Mesodermal cell (in vitro differentiated cells): ENCODE results near the gene DLGAP4.

Experiments
- H3K27ac ChIP-seq: 2 replicates; pipeline ENCODE4 v1.7.0; 2013; ENCODE audit warnings: mild to moderate bottlenecking, low read depth, low read length, moderate library complexity; ENCODE audit not compliant: severe bottlenecking
- H3K36me3 ChIP-seq: 2 replicates; pipeline ENCODE4 v1.7.1; 2013; ENCODE audit warnings: mild to moderate bottlenecking, low read length, moderate library complexity; ENCODE audit not compliant: control insufficient read depth, insufficient read depth
- H3K4me1 ChIP-seq: one replicate; pipeline ENCODE4 v1.7.1; 2013; ENCODE audit warnings: mild to moderate bottlenecking, low read length; ENCODE audit not compliant: insufficient read depth, control insufficient read depth, poor library complexity, severe bottlenecking
- H3K4me3 ChIP-seq: 2 replicates; pipeline ENCODE4 v1.7.0; 2013; ENCODE audit warnings: low read length, control low read depth, mild to moderate bottlenecking; ENCODE audit not compliant: insufficient read depth, poor library complexity, severe bottlenecking; ENCODE audit errors: extremely low read depth
- H3K9me3 ChIP-seq: 2 replicates; pipeline ENCODE4 v1.7.1; 2013; ENCODE audit warnings: mild to moderate bottlenecking, low read length, moderate library complexity; ENCODE audit not compliant: control insufficient read depth
- WGBS, 2 experiments: methylation state at CpG; one replicate each; pipeline ENCODE4 v1.1.5; 2013; ENCODE audit warnings: missing lambda C conversion rate in 2 of 2; ENCODE audit not compliant: insufficient coverage in 2 of 2; 5-methylcytosine and 5-hydroxymethylcytosine counted together

Gene DLGAP4

DNA sequence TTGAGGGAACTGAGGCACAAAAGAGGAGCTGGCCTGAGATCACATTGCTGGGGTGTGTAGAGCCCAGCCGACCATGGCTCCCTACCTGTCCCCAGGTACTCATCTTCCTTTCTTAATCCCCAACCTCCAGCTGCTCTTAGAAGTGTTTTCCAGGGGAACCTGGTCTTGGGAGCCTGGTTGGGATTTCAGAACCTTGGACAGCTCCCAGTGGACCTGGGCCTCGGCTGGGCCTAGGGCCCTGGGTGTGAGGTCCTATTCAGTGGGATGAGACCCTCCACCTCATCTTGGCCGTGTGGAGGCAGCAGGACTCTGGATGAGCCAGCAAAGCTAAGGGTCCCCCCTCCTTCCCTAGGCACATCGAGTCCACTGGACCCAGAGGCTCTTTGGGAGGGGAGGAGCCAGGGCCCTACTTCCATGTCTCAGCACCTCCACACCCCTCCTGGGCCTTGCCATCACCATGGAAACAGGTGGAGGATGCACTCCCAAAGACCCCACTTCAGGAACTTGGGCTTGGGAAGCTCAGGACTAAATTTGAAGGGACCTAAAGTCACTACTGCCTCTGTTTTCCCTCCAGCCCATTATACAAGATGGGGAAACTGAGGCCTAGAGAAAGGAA lies 38.5 kb downstream of the DLGAP4 start:
- Histone ChIP-seq H3K9me3 (no peaks in the 10 kb centered on the region), H3K4me1 (no peaks in the 10 kb centered on the region), H3K27ac (no peak overlapping the region), H3K36me3 (no peaks in the 10 kb centered on the region), H3K4me3 (no peak overlapping the region)
- 0 to 29% methylated on average over 2 to 3 of the region's 4 CpGs for WGBS, 2 experiments

DNA sequence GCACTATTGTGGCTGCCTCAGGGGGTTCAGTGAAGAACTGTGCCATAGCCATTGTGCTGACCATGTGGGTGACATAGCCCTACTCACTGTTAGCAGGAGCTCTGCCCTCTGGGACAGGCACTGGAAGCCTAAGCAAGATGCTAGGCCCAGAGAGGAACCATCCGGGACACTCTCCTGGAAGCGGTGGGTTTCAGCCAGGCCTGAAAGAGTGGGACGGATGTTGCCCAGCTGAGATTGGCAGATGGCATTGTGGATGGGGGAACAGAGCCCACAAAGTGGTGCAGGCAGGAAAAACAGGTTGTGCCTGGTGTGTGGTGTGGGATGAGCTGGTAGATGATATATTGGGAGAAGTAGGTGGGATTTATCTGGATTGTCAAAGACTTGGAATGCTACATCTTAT lies 40.1 kb downstream of the DLGAP4 start:
- Histone ChIP-seq H3K36me3 (no peaks in the 10 kb centered on the region), H3K27ac (no peak overlapping the region), H3K9me3 (no peaks in the 10 kb centered on the region), H3K4me1 (no peaks in the 10 kb centered on the region), H3K4me3 (no peak overlapping the region)
- WGBS, 2 experiments: 85 to 93% methylated on average over 3 of the region's 3 CpGs

DNA sequence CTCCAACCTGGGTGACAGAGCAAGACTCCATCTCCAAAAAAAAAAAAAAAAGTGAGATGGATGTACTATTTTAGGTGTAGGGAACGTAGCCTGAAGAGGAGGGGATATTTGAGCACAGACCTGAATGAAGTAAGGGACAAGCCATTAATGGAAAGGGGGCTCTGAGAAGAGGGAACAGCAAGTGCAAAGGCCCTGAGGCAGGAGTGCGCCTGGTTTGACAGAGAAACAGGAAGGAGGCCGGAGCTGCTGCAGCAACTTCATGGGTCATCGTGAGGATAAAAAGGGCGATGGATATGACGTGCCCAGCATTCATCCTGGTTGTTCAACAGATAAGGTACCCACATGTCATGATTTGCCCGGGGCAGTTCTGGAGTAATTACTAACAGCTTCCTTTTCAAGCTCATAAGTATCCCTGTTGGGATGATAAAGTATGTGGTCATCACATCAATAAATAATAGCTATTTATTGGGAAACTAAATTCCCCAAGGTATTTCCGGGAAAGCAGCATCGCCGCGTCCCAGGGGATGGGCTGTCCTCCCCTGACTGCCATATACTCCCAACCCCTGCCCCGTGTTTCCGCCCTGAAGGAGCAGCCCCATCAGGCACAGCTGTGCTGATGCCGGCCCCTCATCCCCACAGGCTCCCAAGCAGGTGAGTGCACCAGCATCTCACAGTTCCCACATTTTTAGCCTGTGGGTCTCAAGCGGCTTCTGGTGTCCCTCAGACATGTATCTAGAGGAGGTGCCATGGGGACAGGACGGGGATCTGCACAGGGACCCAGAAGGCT lies 43.4 kb downstream of the DLGAP4 start:
- WGBS, 2 experiments: 92 to 93% methylated on average over 12 to 14 of the region's 16 CpGs
- Histone ChIP-seq H3K36me3 (no peaks in the 10 kb centered on the region), H3K4me1 (no peaks in the 10 kb centered on the region), H3K4me3 (no peak overlapping the region), H3K9me3 (no peaks in the 10 kb centered on the region), H3K27ac (no peak overlapping the region)

DNA sequence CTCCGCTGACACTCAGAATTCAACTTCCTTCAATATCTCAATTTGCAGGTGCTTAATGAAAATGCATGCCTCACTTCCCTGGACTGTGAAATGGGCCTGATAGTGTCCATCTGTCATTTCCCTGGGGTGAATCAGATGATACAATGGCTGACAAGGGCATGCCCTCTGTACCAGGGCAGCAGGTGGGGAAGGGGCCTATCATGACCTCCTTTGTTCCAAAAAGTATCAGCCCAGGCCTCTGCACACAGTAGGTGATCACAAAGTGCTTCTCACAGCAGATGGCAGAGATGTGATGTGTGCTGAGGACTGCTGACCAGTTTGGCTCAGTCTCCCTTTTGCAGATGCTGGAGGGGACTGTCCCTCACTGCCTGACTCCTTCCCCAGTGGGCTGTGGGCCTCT lies 44.3 kb downstream of the DLGAP4 start:
- no peak overlapping the region for H3K27ac ChIP-seq
- 100% methylated on average over 1 of the region's 1 CpG for WGBS, 2 experiments
- no peaks in the 10 kb centered on the region for H3K9me3 ChIP-seq
- no peak overlapping the region for H3K4me3 ChIP-seq
- H3K36me3 ChIP-seq: no peaks in the 10 kb centered on the region
- H3K4me1 ChIP-seq: no peaks in the 10 kb centered on the region

DNA sequence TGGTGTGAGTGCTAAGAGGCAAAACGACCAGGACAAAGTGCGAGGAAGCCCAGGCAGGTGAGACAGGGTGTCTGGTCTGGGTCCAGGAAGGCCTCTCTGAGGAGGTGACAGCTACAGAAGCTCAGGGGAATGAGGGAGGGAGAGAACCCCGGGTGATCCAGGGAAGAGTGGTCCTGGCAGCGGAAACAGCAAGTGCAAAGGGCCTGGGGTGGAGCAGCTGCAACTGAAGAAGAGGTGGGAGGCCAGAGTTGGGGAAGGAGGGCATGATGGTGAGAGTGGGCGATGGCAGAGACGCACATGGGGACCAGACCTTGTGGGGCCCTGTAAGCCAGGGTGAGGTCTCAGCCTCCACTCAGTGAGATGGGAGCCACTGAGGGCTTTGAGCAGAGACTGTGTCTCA lies 45.8 kb downstream of the DLGAP4 start:
- no peak overlapping the region for H3K4me3 ChIP-seq
- H3K4me1 ChIP-seq: no peaks in the 10 kb centered on the region
- no peak overlapping the region for H3K27ac ChIP-seq
- H3K36me3 ChIP-seq: no peaks in the 10 kb centered on the region
- WGBS, 2 experiments: 82 to 89% methylated on average over 5 to 6 of the region's 6 CpGs
- H3K9me3 ChIP-seq: no peaks in the 10 kb centered on the region

DNA sequence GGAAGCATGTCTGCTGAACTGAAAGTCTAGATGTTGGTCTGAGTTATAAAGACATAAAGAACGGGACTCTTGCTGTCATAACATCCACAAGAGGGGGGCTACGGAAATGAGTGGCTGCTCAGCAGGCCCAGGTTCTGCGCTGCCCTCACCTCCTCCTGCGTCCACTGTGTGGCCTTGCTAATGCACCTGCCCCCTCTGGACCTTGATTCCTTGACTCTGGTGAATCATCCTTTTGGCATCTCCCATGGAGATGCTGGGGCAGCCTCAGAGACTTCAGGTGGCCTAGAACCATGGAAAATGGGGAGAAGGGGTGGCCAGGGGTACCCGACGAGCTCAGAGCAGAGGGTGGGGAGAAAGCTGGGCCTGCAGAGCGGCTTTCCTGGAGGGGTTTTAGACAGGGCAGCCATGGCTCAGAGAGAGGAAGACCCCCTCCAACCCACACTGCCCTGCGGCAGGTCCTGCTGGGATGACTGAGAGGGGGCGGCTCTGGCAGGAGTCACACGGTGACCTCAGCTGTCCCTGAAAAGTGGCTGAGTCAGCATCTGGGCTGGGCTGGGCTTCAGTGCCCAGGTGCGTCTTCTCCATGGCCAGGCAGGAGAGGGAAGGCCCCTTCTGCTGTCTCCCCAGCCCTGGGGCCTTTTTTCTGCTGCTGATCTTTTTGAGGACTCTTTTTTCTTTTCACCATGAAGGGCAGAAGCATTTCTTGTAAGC lies 46.9 kb downstream of the DLGAP4 start:
- H3K4me1 ChIP-seq: no peaks in the 10 kb centered on the region
- H3K9me3 ChIP-seq: no peaks in the 10 kb centered on the region
- no peaks in the 10 kb centered on the region for H3K36me3 ChIP-seq
- H3K27ac ChIP-seq: no peak overlapping the region
- WGBS, 2 experiments: 57 to 69% methylated on average over 9 to 10 of the region's 11 CpGs
- no peak overlapping the region for H3K4me3 ChIP-seq

DNA sequence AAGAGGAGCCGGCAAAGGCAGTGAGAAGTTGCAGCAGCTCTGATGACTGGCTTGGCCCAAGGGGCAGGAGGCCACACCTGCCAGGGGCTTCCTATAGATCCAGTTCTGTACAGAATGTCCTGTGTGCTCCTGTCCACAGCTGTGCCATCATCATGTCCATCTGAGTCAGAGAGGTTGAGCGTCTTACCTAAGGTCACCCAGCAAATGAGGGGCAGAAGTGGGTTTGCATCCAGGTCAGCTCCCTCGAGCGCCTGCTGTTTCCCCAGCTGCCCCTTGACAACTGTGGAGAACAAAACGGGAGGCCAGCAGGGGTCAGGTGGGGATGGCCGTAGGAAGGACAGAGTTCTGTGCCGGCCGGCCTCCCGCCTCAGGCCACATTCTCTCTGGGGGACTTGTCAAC lies 47.6 kb downstream of the DLGAP4 start:
- no peak overlapping the region for H3K4me3 ChIP-seq
- no peak overlapping the region for H3K27ac ChIP-seq
- 79 to 84% methylated on average over 8 of the region's 9 CpGs for whole genome bisulfite sequencing, 2 experiments
- H3K9me3 ChIP-seq: no peaks in the 10 kb centered on the region
- no peaks in the 10 kb centered on the region for H3K4me1 ChIP-seq
- no peaks in the 10 kb centered on the region for H3K36me3 ChIP-seq

DNA sequence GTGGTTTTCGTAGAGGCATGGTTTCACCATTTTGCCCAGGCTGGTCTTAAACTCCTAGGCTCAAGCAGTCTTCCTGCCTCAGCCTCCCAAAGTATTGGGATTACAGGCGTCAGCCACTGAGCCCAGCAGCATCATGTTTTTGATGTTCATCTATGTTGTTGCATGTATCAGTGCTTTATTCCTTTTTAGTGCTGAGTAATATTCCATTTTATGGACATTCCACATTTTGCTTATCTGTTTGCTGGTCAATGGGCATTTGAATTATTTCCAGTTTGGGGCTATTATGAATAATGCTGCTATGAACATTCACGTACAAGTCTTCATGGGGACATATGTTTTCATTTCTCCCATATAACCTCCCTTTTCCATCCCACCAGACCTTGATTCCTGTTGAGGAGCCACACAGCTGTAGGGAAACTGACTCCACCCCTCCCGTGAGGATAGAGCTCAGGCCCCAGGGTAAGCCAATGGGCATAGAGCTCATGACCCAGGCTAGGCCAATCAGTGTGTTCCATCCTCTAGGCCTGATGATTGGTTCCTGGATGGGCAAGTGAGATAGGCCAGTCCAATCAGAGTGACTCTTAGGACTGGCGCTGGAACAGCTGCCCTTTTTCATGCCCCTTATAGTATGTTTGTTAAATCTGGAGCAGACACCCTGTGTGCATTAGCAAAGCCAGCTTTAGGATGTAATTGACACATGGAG lies 49.5 kb downstream of the DLGAP4 start:
- H3K36me3 ChIP-seq: no peaks in the 10 kb centered on the region
- H3K4me1 ChIP-seq: no peaks in the 10 kb centered on the region
- 87 to 90% methylated on average over 3 to 5 of the region's 5 CpGs for WGBS, 2 experiments
- H3K4me3 ChIP-seq: no peak overlapping the region
- no peaks in the 10 kb centered on the region for H3K9me3 ChIP-seq
- H3K27ac ChIP-seq: no peak overlapping the region

DNA sequence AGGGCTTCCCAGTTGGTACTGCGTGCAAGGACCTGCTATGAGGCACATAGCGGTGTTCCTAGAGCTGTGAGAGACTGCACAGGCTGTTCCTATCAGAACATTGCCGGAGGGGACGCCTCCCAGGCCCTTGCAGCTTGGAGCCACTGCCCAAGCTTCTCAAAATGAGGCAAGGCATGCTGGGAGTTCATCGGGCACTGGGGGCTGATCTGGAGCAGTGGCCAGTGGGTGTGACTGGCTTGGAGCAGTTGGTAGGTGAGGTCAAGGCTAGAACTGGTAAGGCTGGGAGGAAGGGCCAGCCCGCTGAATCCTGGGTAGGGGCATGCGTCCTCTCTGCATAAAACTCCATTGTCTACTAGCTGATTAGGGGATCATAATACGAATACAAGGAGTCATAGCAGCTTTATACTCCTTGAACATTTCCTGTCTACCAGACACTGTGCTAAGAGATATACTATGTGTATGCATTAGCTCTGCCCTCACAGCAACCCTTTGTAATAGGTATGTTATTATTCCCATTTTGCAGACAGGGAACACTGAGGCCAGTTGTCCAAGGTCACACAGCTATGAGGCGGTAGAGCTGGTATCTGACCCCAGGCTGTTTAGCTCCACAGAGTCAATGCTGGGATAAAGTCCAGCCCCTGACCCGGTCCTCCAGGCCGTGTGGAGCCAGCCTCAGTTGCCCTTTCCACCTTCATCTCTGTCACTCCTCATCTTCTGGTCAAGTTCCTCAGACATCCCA lies 53.7 kb downstream of the DLGAP4 start:
- H3K36me3 ChIP-seq: no peaks in the 10 kb centered on the region
- WGBS, 2 experiments: 95% methylated on average over 8 to 9 of the region's 11 CpGs
- no peaks in the 10 kb centered on the region for H3K9me3 ChIP-seq
- no peak overlapping the region for H3K27ac ChIP-seq
- H3K4me3 ChIP-seq: no peak overlapping the region
- no peaks in the 10 kb centered on the region for H3K4me1 ChIP-seq

DNA sequence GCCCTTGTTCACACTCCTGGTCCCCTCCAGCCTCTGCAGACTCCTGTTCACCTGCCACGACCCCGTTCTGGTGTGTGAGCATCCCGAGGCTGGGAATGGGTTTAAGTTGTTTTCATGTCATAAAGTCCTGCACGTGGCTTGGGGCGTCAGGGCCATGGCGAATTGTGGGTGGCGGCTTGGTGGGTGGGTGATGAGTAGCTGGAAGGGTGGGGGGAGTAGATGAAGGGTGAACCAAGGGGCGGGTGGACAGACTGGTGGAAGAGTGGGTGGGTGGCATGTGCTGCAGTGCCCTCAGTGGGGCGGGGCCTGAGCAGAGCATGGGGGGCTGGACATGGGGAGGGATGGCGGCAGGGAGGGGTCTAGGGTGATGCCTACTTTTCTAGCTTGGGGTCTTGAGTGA lies 54.3 kb downstream of the DLGAP4 start:
- Histone ChIP-seq H3K4me1 (no peaks in the 10 kb centered on the region), H3K36me3 (no peaks in the 10 kb centered on the region), H3K27ac (no peak overlapping the region), H3K4me3 (no peak overlapping the region), H3K9me3 (no peaks in the 10 kb centered on the region)
- 86 to 90% methylated on average over 6 to 9 of the region's 10 CpGs for WGBS, 2 experiments
